Bronchial epithelial cell (primary cell): ENCODE measurements around the gene PTPRE. TPM values are rescaled to one million over a fixed set of nuclear protein-coding genes. Genes with fewer than 3 reads are reported as not detected.

Source experiments
- DNase-seq: peaks from one replicate; pipeline ENCODE4 v3.0.0-alpha.2; 2010; ENCODE audit warnings: low read depth
- FAIRE-seq: peaks from 2 replicates; lab custom pipeline; 2011; peaks lifted over from hg19 to GRCh38; lab: Jason Lieb, UNC
- H3K27me3 ChIP-seq: 2 replicates; pipeline ENCODE4 v1.5.1; 2011; ENCODE audit warnings: low read length; ENCODE audit not compliant: control insufficient read depth, insufficient read depth
- H3K36me3 ChIP-seq: 2 replicates; pipeline ENCODE4 v1.5.1; 2011; ENCODE audit warnings: low read length; ENCODE audit not compliant: control insufficient read depth, insufficient read depth
- H3K4me3 ChIP-seq: 2 replicates; pipeline ENCODE4 v1.5.1; 2011; ENCODE audit warnings: mild to moderate bottlenecking, low read depth, low read length, control low read depth
- total RNA-seq: library from RNA; depleted of rRNA; stranded (reverse); fragments of >200 nt; gene quantifications from 2 replicates; pipeline ENCODE4 v1.2.1, GENCODE V29; 2014
- TF ChIP-seq, protein P1 (sequence below): IDR thresholded peaks from 2 replicates; pipeline ENCODE4 v1.5.1; 2011; ENCODE audit warnings: mild to moderate bottlenecking, moderate library complexity, low read length, control low read depth, inconsistent platforms; ENCODE audit not compliant: insufficient read depth, severe bottlenecking

The PTPRE gene
- total RNA-seq, 1 donor from 2014 or later, result 7.9 TPM

DNA sequence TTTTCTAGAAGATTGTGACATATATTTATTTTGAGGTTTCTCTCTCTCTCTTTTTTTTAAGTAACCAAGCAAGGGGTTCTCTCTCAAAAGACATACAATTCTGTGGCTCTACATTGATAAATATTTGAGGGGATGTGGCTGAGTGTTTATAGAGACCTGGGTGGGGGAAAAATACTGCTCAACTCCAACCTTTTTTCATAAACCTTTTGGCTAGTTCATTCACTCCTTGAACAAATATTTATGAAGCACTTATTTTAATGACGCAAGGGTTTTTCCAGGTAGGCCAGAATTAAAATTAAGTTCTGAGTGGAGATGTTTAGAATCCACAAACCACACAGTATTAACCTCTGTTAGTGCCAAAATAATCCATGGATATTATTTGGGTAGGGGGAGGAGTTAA is 100.2 kb downstream of the PTPRE start:
- FAIRE-seq (no peak), DNase-seq (no peak)
- Histone ChIP-seq H3K4me3 (no peak overlapping the region), H3K27me3 (peaks cover 2% of the 10 kb centered on the region), H3K36me3 (no peaks in the 10 kb centered on the region)
- TF ChIP-seq, protein P1, sequence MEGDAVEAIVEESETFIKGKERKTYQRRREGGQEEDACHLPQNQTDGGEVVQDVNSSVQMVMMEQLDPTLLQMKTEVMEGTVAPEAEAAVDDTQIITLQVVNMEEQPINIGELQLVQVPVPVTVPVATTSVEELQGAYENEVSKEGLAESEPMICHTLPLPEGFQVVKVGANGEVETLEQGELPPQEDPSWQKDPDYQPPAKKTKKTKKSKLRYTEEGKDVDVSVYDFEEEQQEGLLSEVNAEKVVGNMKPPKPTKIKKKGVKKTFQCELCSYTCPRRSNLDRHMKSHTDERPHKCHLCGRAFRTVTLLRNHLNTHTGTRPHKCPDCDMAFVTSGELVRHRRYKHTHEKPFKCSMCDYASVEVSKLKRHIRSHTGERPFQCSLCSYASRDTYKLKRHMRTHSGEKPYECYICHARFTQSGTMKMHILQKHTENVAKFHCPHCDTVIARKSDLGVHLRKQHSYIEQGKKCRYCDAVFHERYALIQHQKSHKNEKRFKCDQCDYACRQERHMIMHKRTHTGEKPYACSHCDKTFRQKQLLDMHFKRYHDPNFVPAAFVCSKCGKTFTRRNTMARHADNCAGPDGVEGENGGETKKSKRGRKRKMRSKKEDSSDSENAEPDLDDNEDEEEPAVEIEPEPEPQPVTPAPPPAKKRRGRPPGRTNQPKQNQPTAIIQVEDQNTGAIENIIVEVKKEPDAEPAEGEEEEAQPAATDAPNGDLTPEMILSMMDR, result no peak

DNA sequence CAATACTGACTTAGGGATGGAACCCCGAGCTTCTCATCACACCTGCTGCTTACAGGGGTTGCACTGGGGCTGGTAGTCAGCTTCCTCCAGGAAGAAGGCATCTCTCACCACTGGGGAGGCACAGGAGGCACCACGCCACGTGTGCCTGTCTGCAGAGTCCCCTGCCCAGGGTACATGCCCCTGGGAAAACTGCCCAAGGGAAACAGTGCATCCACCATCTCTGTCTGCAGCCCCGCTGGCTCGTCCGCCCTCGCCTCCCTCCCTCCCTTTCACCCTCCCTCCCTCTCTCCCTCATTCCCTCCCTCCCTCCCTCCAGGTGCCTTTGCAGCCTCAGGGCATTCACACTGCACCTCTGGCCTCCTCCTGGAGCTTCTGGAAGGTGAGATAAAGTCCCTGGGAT is 101.1 kb downstream of the PTPRE start:
- DNase-seq (no peak), FAIRE-seq (no peak)
- Histone ChIP-seq H3K4me3 (no peak overlapping the region), H3K27me3 (peaks cover 2% of the 10 kb centered on the region), H3K36me3 (no peaks in the 10 kb centered on the region)
- TF ChIP-seq, protein P1, result no peak

DNA sequence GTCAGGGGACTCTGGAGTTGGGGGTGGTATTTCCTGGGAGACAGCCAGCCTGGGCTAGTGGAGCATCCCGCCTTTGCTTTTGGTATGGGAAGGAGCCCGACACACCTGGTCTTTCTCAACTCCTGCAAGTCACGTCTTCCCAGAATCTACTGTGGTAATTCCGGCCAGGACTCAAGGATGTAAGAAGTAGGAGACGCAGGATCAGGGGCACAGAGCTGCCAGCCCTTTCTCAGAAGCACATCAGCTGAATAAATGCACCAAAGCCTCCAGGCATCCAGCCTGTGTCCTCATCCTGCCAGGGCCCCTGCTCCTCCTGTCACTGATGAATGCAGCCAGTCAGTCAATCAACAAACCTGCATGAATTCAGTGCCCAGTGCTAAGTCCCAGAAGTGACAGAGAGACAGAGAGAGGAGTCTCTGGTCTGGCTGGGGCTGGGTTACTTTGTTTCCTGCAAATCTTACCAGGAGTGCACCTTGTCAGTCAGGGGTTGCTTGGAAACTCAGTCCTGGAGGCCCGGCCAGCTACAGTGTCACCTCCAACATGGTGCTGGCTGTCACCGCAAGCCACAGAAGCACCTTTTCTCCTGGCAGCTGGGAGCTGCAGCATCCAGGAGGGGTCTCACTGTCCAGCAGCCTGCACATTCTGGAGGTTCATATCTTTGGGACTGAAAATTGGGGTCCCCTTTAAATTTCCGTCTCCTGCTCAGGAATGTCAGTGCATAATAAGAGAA is 101.8 kb downstream of the PTPRE start:
- H3K4me3 ChIP-seq, result no peak overlapping the region
- FAIRE-seq (no peak), DNase-seq (no peak)
- H3K36me3 ChIP-seq, result no peaks in the 10 kb centered on the region
- H3K27me3 ChIP-seq, result peaks cover 2% of the 10 kb centered on the region
- TF ChIP-seq, protein P1, result no peak

DNA sequence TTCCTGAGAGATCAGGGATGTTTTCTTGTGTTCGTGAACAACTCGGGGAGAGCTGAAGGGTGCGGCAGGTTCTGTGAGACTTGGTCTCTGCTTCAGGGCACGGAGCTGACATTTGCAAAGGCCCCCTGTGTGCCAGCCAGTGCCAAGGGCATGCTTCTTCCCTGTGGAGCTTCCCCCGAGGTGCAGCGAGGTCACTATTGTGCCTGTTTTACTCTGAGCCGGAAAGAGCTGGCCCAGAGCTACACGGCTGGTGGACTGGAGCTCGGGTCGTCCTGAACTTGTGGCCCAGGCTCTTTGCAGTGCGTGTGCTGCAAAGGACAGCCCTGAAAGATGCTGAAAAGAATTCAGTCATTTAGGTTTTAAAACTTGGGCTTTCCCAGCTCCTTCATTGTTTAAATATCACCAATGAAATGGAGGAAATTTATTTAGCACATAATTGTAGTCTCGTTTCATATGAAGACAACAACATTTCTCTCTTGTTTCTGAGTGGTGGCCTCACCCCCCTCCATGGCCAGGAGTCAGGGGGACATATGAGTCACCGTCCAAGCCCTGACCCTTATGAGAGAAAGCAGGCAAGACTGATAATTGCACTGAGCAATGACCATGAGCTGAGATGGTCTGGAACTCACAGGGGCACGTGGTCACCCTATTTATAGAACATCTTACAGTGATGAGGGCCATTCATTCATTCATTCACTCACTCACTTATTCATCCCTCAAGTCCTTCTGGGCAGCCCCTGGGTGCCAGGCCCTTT is 102.6 kb downstream of the PTPRE start:
- Histone ChIP-seq H3K4me3 (no peak overlapping the region), H3K27me3 (peaks cover 2% of the 10 kb centered on the region), H3K36me3 (no peaks in the 10 kb centered on the region)
- FAIRE-seq (no peak), DNase-seq (no peak)
- TF ChIP-seq, protein P1, result no peak

DNA sequence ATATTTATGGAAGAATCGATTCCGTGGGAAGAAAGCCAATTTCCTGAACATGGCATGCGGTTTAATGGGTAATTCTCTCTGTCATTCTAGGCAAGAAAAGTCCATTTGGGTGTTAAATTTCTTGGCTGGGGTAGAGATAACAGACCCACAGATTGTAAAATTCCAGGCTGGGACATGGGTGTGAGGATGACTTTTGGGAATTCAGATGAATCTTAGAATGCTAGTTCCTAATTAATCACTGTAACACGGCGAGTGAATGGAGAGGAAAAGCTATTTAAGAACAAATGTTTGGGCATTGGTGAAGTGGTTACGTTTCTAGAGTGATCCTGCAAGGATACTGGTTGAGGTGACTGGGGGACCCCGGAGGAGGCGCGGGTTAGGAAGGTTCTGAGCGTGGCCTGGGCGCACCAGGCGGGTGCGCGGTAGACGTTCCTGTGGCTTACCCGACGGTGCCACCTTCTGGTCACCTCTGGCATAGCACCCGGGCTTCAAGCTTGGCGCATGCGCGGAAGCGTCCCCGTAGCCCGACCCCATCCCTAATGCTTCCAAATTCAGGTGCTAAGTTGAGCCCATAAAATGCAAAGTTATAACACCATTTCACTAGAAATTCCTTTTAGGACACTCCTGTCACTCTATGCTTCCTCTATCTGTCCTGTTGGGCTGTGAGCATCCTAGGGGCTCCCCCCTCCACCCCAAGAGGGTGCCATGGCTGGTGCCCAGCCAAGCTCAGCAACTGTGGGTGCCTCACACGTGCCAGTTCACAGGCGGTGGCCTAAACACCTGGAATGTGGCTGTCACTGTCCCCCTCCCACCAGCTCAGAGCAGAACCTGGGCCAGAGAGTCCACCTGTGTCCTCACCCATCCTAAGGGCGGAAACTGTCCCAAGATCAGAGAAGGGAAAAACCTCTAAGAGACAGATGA is 104.4 kb downstream of the PTPRE start:
- DNase-seq (peak; percentile 54), FAIRE-seq (peak; percentile 58)
- TF ChIP-seq, protein P1, result peak; percentile 99
- Histone ChIP-seq H3K4me3 (no peak overlapping the region), H3K27me3 (peaks cover 2% of the 10 kb centered on the region), H3K36me3 (no peaks in the 10 kb centered on the region)
